Activated CD4-positive, alpha-beta T cell treated with anti-CD3 and anti-CD28 coated beads, Interleukin-10, Interleukin-2, amounts not matched to agents 100 ng/mL and 50 ng/mL, durations not matched to agents 16 hours and 8 hours (primary cell): ENCODE results near the gene F2.

ENCODE experiments used
- DNase-seq: peaks from one replicate; pipeline ENCODE4 v3.0.0-alpha.2; 2020

F2 gene

DNA sequence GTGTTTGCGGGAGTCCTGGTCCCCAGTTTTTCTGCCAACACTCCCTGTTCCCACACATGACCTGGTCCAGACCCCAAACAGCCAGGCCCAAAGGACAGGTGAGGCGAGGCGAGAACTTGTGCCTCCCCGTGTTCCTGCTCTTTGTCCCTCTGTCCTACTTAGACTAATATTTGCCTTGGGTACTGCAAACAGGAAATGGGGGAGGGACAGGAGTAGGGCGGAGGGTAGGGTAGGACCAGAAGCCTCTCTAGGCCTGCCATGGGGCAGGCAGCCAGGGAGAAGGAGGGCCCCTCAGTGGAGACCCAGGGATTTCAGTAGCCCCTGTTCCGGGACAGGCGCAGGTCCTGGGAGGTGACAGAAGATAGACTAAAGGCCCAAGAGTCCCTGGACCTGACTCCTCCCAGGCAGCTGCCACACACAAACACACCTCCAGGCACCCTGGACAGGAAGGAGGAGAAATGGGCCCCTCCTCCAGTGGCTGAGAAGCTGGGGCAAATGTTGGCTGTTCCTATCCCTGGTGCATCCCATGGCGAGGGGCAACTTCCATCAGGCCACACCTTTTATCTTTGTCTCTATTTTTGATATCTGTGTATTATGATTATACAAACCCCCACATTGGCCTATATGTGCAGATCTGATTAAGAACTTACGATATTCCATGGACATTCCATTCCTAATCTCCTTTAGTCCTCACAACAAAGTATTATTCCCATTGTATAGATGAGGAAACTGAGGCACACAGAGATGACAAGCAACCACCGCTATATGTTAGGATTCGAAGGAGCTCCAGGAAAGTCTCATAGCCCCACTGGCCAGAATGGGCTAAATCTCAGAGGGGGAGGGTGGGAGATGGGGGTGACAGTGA is 626 bp upstream of the F2 start:
- DNase-seq = no peak

- no peak for DNase-seq
These were observed 668 bp downstream of the F2 start for GRCh38 chr11:46719543-46720218.

DNA sequence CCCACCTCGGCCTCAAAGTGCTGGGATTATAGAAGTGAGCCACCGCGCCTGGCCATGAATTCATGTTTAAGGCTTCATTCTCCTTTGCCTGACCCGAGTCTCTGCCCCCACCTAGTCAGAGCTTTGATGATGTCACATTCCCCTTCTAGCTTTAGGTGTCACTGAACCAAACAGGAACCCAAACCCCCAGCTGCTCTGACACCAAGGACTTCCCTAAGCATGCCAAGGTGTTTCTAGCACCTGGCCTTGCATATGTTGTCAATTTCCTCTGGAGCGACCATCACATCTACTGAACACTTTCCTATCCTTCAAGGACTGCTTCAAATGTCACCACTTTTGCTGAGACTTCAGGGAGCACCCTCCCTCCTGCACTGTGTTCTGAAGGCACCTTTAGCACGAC is 2.3 kb downstream of the F2 start:
- DNase-seq = no peak

- DNase-seq = no peak
These were observed 3.7 kb downstream of the F2 start for GRCh38 chr11:46722566-46723358.

DNA sequence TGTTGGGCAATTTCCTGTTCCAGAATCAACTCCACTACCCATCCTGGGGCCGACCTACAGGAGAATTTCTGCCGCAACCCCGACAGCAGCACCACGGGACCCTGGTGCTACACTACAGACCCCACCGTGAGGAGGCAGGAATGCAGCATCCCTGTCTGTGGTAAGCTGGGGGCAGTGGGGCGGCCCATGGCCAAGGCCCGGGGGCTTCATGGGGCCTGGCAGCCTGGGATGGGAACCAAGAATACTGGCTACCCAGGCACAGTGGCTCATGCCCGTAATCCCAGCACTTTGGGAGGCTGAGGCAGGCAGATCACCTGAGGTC is 4.3 kb downstream of the F2 start:
- DNase-seq = no peak

GRCh38 chr11:46724088-46724487 is 5.1 kb downstream of the F2 start:
- no peak for DNase-seq

GRCh38 chr11:46725338-46726205 is 6.6 kb downstream of the F2 start:
- DNase-seq = no peak

GRCh38 chr11:46726206-46726862 is 7.3 kb downstream of the F2 start:
- no peak for DNase-seq

DNA sequence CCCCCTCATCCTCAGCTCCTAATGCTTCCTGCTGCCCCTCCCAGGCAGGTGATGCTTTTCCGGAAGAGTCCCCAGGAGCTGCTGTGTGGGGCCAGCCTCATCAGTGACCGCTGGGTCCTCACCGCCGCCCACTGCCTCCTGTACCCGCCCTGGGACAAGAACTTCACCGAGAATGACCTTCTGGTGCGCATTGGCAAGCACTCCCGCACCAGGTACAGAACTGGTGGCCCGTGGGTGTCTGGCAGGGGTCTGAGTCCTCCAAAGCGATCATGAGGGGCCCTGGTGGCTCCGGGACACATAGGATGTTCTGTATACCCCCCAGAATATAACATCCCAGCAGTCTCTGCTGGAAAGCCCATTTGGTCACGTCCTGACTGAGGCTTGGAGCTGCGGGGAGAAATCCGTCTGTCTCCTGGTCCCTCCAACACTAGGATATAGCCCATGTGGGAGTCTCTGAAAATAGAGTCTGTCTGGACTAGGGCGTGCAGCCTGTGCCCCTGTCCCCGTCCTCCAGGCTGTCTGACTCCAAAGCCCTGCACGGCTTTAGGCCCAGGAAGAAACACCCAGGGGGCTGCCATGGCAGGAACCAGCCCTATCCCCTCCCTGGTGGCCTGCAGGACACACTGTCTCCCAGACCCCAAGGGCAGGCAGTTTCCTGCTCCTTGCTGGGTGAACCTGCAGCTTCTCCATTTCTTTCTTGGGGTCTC is 9.1 kb downstream of the F2 start:
- no peak for DNase-seq

GRCh38 chr11:46728659-46729040 is 9.6 kb downstream of the F2 start:
- no peak for DNase-seq

DNA sequence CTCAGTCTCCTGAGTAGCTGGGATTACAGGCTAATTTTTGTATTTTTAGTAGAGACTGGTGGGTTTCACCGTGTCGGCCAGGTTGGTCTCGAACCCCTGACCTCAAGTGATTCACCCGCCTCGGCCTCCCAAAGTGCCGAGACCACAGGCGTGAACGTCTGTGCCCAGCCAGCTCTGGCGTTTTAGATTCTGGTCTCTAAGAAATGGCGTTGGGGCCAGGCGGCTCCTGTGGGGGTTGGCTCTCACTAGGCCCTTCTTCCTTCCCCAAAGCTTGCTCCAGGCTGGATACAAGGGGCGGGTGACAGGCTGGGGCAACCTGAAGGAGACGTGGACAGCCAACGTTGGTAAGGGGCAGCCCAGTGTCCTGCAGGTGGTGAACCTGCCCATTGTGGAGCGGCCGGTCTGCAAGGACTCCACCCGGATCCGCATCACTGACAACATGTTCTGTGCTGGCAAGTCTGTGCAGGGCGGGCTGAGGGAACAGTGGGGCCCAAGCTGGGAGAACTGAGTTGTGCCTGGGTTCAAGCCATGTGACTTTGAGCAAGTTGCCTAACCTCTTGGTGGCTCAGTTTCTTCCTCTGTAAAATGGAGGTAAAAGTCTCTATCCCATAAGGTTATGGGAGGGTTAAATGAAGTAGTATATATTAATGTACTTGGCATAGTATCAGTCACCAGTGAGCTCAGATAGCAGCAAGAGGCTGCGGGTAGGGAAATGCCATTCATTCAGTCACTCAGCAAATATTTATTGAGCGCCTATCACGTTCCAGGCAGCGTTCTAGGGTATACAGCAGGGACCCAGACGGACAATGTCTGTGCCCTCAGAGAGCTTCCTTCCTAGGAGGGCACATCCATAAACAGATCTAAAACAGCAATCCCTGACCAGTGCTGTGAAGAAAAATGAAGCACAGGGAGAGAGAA is 10.4 kb downstream of the F2 start:
- no peak for DNase-seq

DNA sequence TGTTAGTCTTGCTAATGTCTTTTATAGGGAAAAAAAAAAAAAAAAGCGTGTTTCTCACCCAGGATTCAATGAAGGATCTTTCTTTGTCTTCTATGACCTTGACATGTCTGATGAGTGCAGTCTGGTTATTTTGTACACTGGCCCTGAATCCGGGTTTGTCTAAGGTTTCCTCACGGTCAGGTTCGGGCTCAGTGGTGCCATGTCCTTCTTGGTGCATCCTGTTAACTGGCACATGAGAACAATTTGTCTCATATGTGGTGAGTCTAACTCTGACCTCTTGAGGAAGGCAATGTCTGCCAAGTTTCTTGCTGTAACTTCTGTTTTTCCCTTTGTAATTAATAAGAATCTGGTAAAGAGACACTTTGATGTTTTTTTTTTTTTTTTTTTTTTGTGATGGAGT is 12.5 kb downstream of the F2 start:
- DNase-seq = no peak

GRCh38 chr11:46733234-46733633 is 14.2 kb downstream of the F2 start:
- DNase-seq = no peak

DNA sequence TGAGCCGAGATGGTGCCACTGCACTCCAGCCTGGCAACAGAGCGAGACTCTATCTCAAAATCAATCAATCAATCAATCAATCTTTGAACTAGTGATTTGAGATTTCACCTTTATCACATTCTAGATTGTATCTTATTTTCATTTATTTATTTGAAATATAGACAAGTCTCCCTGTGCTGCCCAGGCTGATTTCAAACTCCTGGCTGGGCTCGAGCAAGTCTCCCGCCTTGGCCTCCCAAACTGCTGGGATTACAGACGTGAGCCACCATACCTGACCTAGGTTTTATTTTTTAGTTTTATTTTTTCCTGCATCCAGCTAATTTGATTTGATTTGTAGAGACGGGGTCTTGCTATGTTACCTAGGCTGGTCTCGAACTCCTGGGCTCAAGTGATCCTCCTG is 17.1 kb downstream of the F2 start:
- no peak for DNase-seq

- no peak for DNase-seq
These were observed 17.6 kb downstream of the F2 start for GRCh38 chr11:46736615-46737014.

DNA sequence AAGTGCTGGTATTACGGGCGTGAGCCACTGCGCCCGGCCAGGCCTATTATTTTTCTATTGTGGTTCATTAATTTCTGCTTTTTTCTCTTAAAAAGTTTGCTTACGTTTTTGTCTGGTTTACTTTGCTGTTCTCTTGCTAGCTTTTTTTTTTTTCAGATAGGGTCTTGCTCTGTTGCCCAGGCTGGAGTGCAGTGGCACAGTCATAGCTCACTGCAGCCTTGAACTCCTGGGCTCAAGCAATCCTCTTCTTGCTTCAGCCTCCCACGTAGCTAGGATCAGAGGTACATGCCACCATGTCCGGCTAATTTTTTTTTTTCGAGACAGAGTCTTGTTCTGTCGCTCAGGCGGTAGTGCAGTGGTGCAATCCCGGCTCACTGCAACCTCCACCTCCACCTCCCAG is 18.7 kb downstream of the F2 start:
- no peak for DNase-seq

DNA sequence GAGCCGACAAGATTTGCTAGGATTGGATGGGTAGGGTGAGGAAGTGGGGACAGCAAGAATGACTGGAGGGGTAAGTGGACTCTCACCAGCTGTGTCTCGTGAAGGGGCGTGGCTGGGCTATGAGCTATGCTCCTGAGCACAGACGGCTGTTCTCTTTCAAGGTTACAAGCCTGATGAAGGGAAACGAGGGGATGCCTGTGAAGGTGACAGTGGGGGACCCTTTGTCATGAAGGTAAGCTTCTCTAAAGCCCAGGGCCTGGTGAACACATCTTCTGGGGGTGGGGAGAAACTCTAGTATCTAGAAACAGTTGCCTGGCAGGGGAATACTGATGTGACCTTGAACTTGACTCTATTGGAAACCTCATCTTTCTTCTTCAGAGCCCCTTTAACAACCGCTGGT is 19.9 kb downstream of the F2 start:
- no peak for DNase-seq

GRCh38 chr11:46741600-46742484 is 22.8 kb downstream of the F2 start:
- no peak for DNase-seq

DNA sequence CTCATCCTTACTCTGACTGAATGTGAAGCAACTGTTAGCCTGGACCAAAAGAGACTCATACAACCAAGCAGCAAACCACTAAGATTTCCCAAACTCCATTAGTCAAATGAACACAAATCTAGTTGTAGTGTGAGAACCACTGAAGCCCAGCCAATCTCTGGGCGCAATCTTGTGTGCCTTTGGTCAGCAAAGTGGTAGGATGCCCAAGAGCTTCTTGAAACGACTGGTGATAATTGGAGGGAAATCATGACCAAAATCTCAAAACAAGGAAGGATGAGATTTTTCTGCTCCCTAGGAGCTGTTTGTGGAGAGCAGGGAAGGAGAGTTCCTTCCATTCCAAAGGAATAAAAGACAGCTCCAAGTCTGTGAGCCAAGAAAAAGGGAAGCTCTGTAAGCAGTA is 24.0 kb downstream of the F2 start:
- no peak for DNase-seq
